H1 (cell line): ENCODE measurements around the gene INSIG1. TPM values are rescaled to one million over a fixed set of nuclear protein-coding genes. Genes with fewer than 3 reads are reported as not detected.

Experiments
- CTCF ChIA-PET: fragments of 300-600 bp; sonication (Branson Sonifier 250); formaldehyde crosslinking; loops from one replicate; lab custom pipeline; 2021; ENCODE audit not compliant: partially characterized antibody; lab: Charles Lee
- POLR2A ChIA-PET: fragments of 300-600 bp; sonication (Branson Sonifier 250); formaldehyde crosslinking; loops from one replicate; lab custom pipeline; 2021; ENCODE audit warnings: inconsistent platforms; ENCODE audit not compliant: partially characterized antibody; lab: Charles Lee
- DNase-seq, 2 experiments: peaks; one replicate each; pipeline versions ENCODE4 v3.0.0 to v3.0.0-alpha.2; 2010 to 2022; ENCODE audit warnings: low spot score in 2 of 2, low read depth in 1 of 2, mixed read lengths in 1 of 2
- FAIRE-seq: peaks from 2 replicates; lab custom pipeline; 2011; peaks lifted over from hg19 to GRCh38; lab: Jason Lieb, UNC
- H2AFZ ChIP-seq: 2 replicates; pipeline ENCODE4 v1.8.1; 2012; ENCODE audit warnings: low read length, inconsistent platforms
- H2AK5ac ChIP-seq: 2 replicates; pipeline ENCODE4 v1.6.1; 2013; ENCODE audit warnings: low read depth, low read length
- H2BK120ac ChIP-seq: replicated peaks from 2 replicates; pipeline ENCODE3; 2013; ENCODE audit warnings: low read depth, low read length, inconsistent platforms
- H2BK12ac ChIP-seq: 2 replicates; pipeline ENCODE4 v1.6.1; 2013; ENCODE audit warnings: low read depth, low read length
- H2BK15ac ChIP-seq: 2 replicates; pipeline ENCODE4 v1.6.1; 2013; ENCODE audit warnings: low read length
- H2BK20ac ChIP-seq: 2 replicates; pipeline ENCODE4 v1.6.1; 2013; ENCODE audit warnings: low read length
- H2BK5ac ChIP-seq: 2 replicates; pipeline ENCODE4 v1.6.1; 2013; ENCODE audit warnings: low read depth, low read length
- H3K14ac ChIP-seq: 2 replicates; pipeline ENCODE4 v1.6.1; 2013; ENCODE audit warnings: inconsistent platforms; ENCODE audit not compliant: insufficient read length
- H3K18ac ChIP-seq: 2 replicates; pipeline ENCODE4 v1.6.1; 2013; ENCODE audit warnings: low read length; ENCODE audit errors: extremely low read depth
- H3K23ac ChIP-seq: 2 replicates; pipeline ENCODE4 v1.6.1; 2013; ENCODE audit warnings: inconsistent platforms; ENCODE audit not compliant: insufficient read length
- H3K23me2 ChIP-seq: 2 replicates; pipeline ENCODE4 v1.6.1; 2013; ENCODE audit warnings: low read depth, low read length
- H3K27ac ChIP-seq: 2 replicates; pipeline ENCODE4 v1.6.1; 2011; ENCODE audit warnings: low read depth, low read length, inconsistent platforms
- H3K27me3 ChIP-seq, 4 experiments: replicated peaks in 1 of 4; 1 replicate in 1 of 4; 2 replicates in 3 of 4; pipeline versions ENCODE4 v1.6.1 to v1.8.1; 2011 to 2013; ENCODE audit warnings: low read length in 3 of 4, mild to moderate bottlenecking in 3 of 4, inconsistent platforms in 2 of 4, mixed read lengths in 2 of 4, moderate library complexity in 1 of 4; ENCODE audit not compliant: control insufficient read depth in 3 of 4, insufficient read depth in 3 of 4; ENCODE audit errors: extremely low read depth in 1 of 4
- H3K36me3 ChIP-seq, 4 experiments: 2 replicates each; pipeline versions ENCODE4 v1.6.1 to v1.8.1; 2011 to 2013; ENCODE audit warnings: mild to moderate bottlenecking in 4 of 4, low read length in 3 of 4, moderate library complexity in 2 of 4, control low read depth in 1 of 4, inconsistent platforms in 1 of 4; ENCODE audit not compliant: insufficient read depth in 4 of 4, control insufficient read depth in 2 of 4
- H3K4ac ChIP-seq: replicated peaks from 2 replicates; pipeline ENCODE3; 2013; ENCODE audit warnings: low read length, low read depth, mixed read lengths, inconsistent platforms; ENCODE audit not compliant: insufficient read length
- H3K4me1 ChIP-seq, 4 experiments: replicated peaks in 1 of 4; 1 replicate in 1 of 4; 2 replicates in 3 of 4; pipeline versions ENCODE4 v1.6.1 to v1.8.1; 2011 to 2013; ENCODE audit warnings: low read length in 3 of 4, inconsistent platforms in 2 of 4, mixed read lengths in 1 of 4; ENCODE audit not compliant: insufficient read depth in 4 of 4, control insufficient read depth in 3 of 4
- H3K4me2 ChIP-seq, 2 experiments: 2 replicates each; pipeline versions ENCODE4 v1.6.1 to v1.8.1; 2011 to 2013; ENCODE audit warnings: low read depth in 2 of 2, low read length in 2 of 2, control low read depth in 1 of 2, inconsistent platforms in 1 of 2, mild to moderate bottlenecking in 1 of 2; ENCODE audit not compliant: insufficient read depth in 1 of 2
- H3K4me3 ChIP-seq, 4 experiments: fragments of 200-600, 300-600 bp in 1 of 4; sonication (generic), shearing (Covaris generic), sonication (Bioruptor Twin) in 1 of 4; 2 replicates each; pipeline versions ENCODE4 v1.5.1 to v1.8.1; 2011 to 2016; ENCODE audit warnings: low read length in 4 of 4, low read depth in 3 of 4, control low read depth in 2 of 4, inconsistent platforms in 2 of 4, mild to moderate bottlenecking in 2 of 4, mixed read lengths in 1 of 4, moderate library complexity in 1 of 4; ENCODE audit not compliant: insufficient read depth in 2 of 4; ENCODE audit errors: extremely low read depth in 1 of 4
- H3K56ac ChIP-seq: replicated peaks from 2 replicates; pipeline ENCODE3; 2013; ENCODE audit warnings: low read depth, mild to moderate bottlenecking, mixed read lengths, low read length, inconsistent platforms; ENCODE audit not compliant: insufficient read length
- H3K79me1 ChIP-seq: 2 replicates; pipeline ENCODE4 v1.6.1; 2013; ENCODE audit warnings: low read depth, low read length, control low read depth
- H3K79me2 ChIP-seq, 2 experiments: 2 replicates each; pipeline versions ENCODE4 v1.6.1 to v1.8.1; 2012 to 2013; ENCODE audit warnings: low read length in 2 of 2, mild to moderate bottlenecking in 2 of 2, inconsistent platforms in 1 of 2; ENCODE audit not compliant: insufficient read depth in 2 of 2, control insufficient read depth in 1 of 2
- H3K9ac ChIP-seq, 4 experiments: replicated peaks in 1 of 4; 1 replicate in 1 of 4; 2 replicates in 3 of 4; pipeline versions ENCODE4 v1.6.1 to v1.8.1; 2011 to 2013; ENCODE audit warnings: low read depth in 3 of 4, low read length in 3 of 4, control low read depth in 2 of 4, mild to moderate bottlenecking in 2 of 4, moderate library complexity in 2 of 4, inconsistent platforms in 1 of 4; ENCODE audit errors: extremely low read depth in 1 of 4
- H3K9me3 ChIP-seq, 2 experiments: 2 replicates each; pipeline versions ENCODE4 v1.6.1 to v1.8.1; 2012 to 2013; ENCODE audit warnings: mild to moderate bottlenecking in 2 of 2, moderate library complexity in 2 of 2, control low read depth in 1 of 2, inconsistent platforms in 1 of 2, low read depth in 1 of 2, low read length in 1 of 2, mixed read lengths in 1 of 2; ENCODE audit not compliant: insufficient read depth in 2 of 2
- H4K20me1 ChIP-seq, 2 experiments: replicated peaks in 1 of 2; 2 replicates each; pipeline versions ENCODE3 to v1.8.1; 2011 to 2013; ENCODE audit warnings: inconsistent platforms in 2 of 2, low read length in 2 of 2, mild to moderate bottlenecking in 1 of 2; ENCODE audit not compliant: insufficient read depth in 2 of 2, control insufficient read depth in 1 of 2
- H4K5ac ChIP-seq: 2 replicates; pipeline ENCODE4 v1.6.1; 2013; ENCODE audit warnings: low read length, low read depth, mixed read lengths, inconsistent platforms; ENCODE audit not compliant: insufficient read length
- H4K8ac ChIP-seq: 2 replicates; pipeline ENCODE4 v1.8.0; 2013; ENCODE audit warnings: mild to moderate bottlenecking, moderate library complexity, low read length, inconsistent platforms; ENCODE audit not compliant: insufficient read depth; ENCODE audit errors: extremely low read depth
- H4K91ac ChIP-seq: replicated peaks from 2 replicates; pipeline ENCODE3; 2013; ENCODE audit warnings: low read length, mixed read lengths, inconsistent platforms; ENCODE audit not compliant: insufficient read length
- CREB1 ChIP-seq: IDR thresholded peaks from 2 replicates; pipeline ENCODE4 v1.6.1; 2012; ENCODE audit warnings: inconsistent platforms
- EZH2 ChIP-seq: fragments of 200-600 bp; sonication (generic); IDR thresholded peaks from 2 replicates; pipeline ENCODE4 v1.7.1; 2012; ENCODE audit warnings: low read depth, mild to moderate bottlenecking, moderate library complexity, low read length, inconsistent platforms; ENCODE audit not compliant: severe bottlenecking
- NANOG ChIP-seq: IDR thresholded peaks from 2 replicates; pipeline ENCODE4 v1.6.1; 2011; ENCODE audit warnings: low read length, low read depth, mild to moderate bottlenecking, inconsistent platforms; ENCODE audit not compliant: insufficient read depth, poor library complexity, severe bottlenecking
- POLR2A ChIP-seq, 2 experiments: IDR thresholded peaks; 1 replicate in 1 of 2; 2 replicates in 1 of 2; pipeline ENCODE4 v1.6.1; 2011; ENCODE audit warnings: low read depth in 2 of 2, low read length in 2 of 2, mild to moderate bottlenecking in 2 of 2; ENCODE audit errors: control extremely low read depth in 1 of 2
- RBBP5 ChIP-seq: IDR thresholded peaks from 2 replicates; pipeline ENCODE4 v1.7.1; 2012; ENCODE audit warnings: low read depth, mild to moderate bottlenecking, inconsistent platforms, low read length, moderate library complexity, borderline replicate concordance
- SAP30 ChIP-seq: fragments of 300-600 bp; sonication (generic); IDR thresholded peaks from 2 replicates; pipeline ENCODE4 v1.7.1; 2012; ENCODE audit warnings: low read length, moderate library complexity, mild to moderate bottlenecking, inconsistent platforms; ENCODE audit not compliant: insufficient read depth, insufficient replicate concordance
- SIRT6 ChIP-seq: IDR thresholded peaks from one replicate; pipeline ENCODE4 v1.7.1; 2012; ENCODE audit warnings: low read length, inconsistent platforms
- SUZ12 ChIP-seq: fragments of 200-600 bp; sonication (generic); IDR thresholded peaks from 2 replicates; pipeline ENCODE4 v1.6.1; 2012; ENCODE audit warnings: mild to moderate bottlenecking, inconsistent platforms, low read length, moderate library complexity, mixed read lengths
- ZNF274 ChIP-seq: IDR thresholded peaks from 2 replicates; pipeline ENCODE4 v1.7.0; 2012; ENCODE audit warnings: low read length, borderline replicate concordance; ENCODE audit errors: extremely low read depth
- WGBS, 2 experiments: shearing (Covaris generic) in 1 of 2; methylation state at CpG; one replicate each; pipeline versions ENCODE4 v1.1.6 to v1.1.7; 2013 to 2015; ENCODE audit warnings: low lambda C conversion rate in 2 of 2, mixed read lengths in 2 of 2, inconsistent platforms in 1 of 2, low coverage in 1 of 2, missing lambda C conversion rate in 1 of 2; ENCODE audit not compliant: insufficient replicate concordance in 2 of 2, insufficient coverage in 1 of 2, insufficient read length in 1 of 2; ENCODE audit errors: extremely low coverage in 1 of 2, missing lambda C conversion rate in 1 of 2; 5-methylcytosine and 5-hydroxymethylcytosine counted together
- polyA plus RNA-seq, 7 experiments: library from polyadenylated mRNA; depleted of rRNA in 3 of 7; stranded (reverse) in 5 of 7; unstranded in 2 of 7; fragments of >200 nt in 5 of 7; fragments of 200-250 nt in 2 of 7; gene quantifications; 1 replicate in 5 of 7; 2 replicates in 1 of 7; 4 replicates in 1 of 7; pipeline versions ENCODE4 v1.2.1 to v1.2.3, GENCODE V29; 2011 to 2013; ENCODE audit warnings: missing spikeins in 2 of 7, mixed read lengths in 2 of 7
- total RNA-seq: library from RNA; stranded (reverse); fragmentation: NEBNext Ultra II Directional; extraction: Animal tissue kit (Norgen Biotek cat#: 25700); gene quantifications from 2 replicates; pipeline ENCODE4 v1.2.1, GENCODE V29; 2021
- TF ChIP-seq, protein P1 (sequence below): IDR thresholded peaks from 2 replicates; pipeline ENCODE4 v1.6.1; 2011; ENCODE audit warnings: low read length, improper control_type of control experiment

The INSIG1 gene
- total and polyA plus RNA-seq, 2 of the 8 experiments (the other 6 are each of a cell fraction or from before 2014, with no cell fraction given): 40.0 to 58.4 TPM

DNA sequence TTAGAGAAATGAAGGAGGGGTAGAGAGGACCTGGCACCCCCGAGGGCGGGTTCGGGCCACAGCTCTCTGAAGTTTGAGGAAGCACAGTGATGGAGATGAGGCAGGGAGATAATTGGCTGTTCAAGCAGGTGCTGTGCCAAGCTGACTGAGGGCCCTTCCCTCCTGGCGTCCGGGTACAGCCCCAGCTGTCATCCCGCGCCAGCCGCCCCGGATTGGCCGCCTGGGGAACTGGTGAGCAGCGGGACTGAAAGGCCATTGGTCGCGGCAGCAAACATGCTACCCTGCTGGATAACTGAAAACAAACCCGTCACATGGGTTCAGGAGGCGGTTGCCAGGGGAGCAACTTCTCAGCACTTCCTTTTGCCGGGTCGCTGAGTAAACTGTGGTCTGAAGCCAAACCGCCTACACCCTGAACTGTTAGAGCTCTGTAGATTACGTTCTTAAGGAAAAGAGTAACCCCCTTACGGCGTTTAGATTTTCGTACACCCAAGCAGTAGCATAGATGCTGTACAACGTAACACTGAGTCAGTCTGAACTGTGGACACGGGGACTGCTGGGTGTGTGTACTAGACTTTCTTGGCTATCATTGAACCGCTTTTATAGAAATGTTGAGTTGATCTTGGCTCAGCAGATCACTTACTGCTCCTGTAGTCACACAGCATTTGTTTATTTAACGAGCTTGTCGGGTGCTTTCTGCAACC, 1.3 kb downstream of the INSIG1 start:
- Histone ChIP-seq H3K79me1 (peaks cover 10% of the 10 kb centered on the region; the same call in 1 of the 2 replicates), H2AK5ac (no peak overlapping the region), H3K9me3 (no peaks in the 10 kb centered on the region), H3K14ac (no peak overlapping the region), H4K8ac (no peak overlapping the region), H3K79me2 (peaks cover 17 to 46% of the 10 kb centered on the region in 2 experiments), H3K56ac (no peak overlapping the region), H2AFZ (no peak overlapping the region), H2BK120ac (no peak overlapping the region), H4K20me1 (peaks cover 16 to 26% of the 10 kb centered on the region in 2 experiments), H2BK20ac (no peak overlapping the region), H3K36me3 (peaks cover 3 to 38% (median 11%) of the 10 kb centered on the region in 4 experiments; a peak in 6 of 8 replicates), H3K23ac (no peak overlapping the region), H4K91ac (no peak overlapping the region), H3K4me1 (peaks cover 7 to 23% (median 14%) of the 10 kb centered on the region in 4 experiments; a peak in 6 of 7 replicates), H3K4ac (no peak overlapping the region), H3K4me3 (peak overlapping the region; percentile 65 to 77 (median 70)), H3K27ac (no peak overlapping the region), H2BK5ac (0 out of 2 replicates have a peak overlapping the region, but pooled peaks have one; percentile 49), H4K5ac (no peak overlapping the region), H2BK15ac (no peak overlapping the region), H2BK12ac (no peak overlapping the region), H3K9ac (peak overlapping the region in 1 of 4 experiments; percentile 0; a peak in 1 of 7 replicates), H3K18ac (no peak overlapping the region), H3K23me2 (peaks cover 12% of the 10 kb centered on the region), H3K27me3 (no peaks in the 10 kb centered on the region), H3K4me2 (peak overlapping the region; percentile 85 to 98)
- 13% methylated on average over 27 of the region's 27 CpGs; no CpG with 5 or more reads in 1 of the 2 experiments for WGBS, 2 experiments
- FAIRE-seq (no peak), DNase-seq (peak; percentile 79 to 88)
- POLR2A ChIA-PET: interaction anchor here (0.7 kb wide), 1 partner anchor 12 kb away, joined by 3 read pairs; no protein-coding TSS in a partner anchor
- CTCF ChIA-PET: interaction anchor here (1.4 to 1.6 kb wide), 4 partner anchors 15 to 386 kb away, joined by 3 to 4 read pairs (median 3); no protein-coding TSS in a partner anchor
- TF ChIP-seq CREB1 (0 out of 2 replicates have a peak, but pooled peaks have one; percentile 17), NANOG (no peak), POLR2A (IDR thresholded peaks at IDR 0.05; ENCODE audit: control extremely low read depth in 1 of 2, low read depth in 2 of 2, low read length in 2 of 2) (0 out of 3 replicates have a peak, but pooled peaks of 1 of the 2 experiments have one; percentile 31), RBBP5 (no peak), SIRT6 (no peak), ZNF274 (no peak), SUZ12 (no peak), SAP30 (peak; percentile 95), EZH2 (no peak)
- TF ChIP-seq, protein P1, sequence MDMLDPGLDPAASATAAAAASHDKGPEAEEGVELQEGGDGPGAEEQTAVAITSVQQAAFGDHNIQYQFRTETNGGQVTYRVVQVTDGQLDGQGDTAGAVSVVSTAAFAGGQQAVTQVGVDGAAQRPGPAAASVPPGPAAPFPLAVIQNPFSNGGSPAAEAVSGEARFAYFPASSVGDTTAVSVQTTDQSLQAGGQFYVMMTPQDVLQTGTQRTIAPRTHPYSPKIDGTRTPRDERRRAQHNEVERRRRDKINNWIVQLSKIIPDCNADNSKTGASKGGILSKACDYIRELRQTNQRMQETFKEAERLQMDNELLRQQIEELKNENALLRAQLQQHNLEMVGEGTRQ: peak; percentile 68
